NCI-H69 (cell line): ENCODE data around the gene SSX7.
"Not testable (repeated sequence)": the region's sequence is repeated elsewhere in the genome, so short reads cannot be mapped to it uniquely, and the experiment has no call there.

Source experiments
- DNase-seq: peaks from one replicate; lab custom pipeline; 2025; lab: John Stamatoyannopoulos, UW

Gene SSX7

DNA sequence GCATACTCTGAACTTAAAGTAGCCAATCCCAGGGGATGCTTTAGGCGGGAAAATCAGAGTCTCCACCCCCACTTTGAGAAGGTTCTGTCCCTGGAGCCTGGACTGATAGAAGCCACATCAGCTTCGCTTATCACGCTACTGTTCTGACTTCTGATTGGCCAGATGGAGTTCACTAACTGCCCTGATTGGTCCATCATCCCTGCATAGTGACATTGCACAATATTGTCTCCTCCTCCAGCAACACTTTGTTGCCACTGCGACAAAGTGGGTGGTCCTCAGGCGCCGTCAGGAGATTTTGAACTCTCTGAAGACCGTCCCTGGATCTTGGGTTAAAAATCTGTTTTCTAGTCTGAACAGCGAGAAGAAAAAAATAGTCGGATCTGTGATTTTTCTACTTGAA is at the start of gene SSX7:
SSX7 (minus strand) TSS at position 101 of the 400 bp plus-strand sequence. CDS start 1,428 bp downstream, outside the sequence.
- not testable (repeated sequence) for DNase-seq

GRCh38 chrX:52692034-52692433 is 37.3 kb upstream of the SSX7 start:
- DNase-seq: not testable (repeated sequence)

DNA sequence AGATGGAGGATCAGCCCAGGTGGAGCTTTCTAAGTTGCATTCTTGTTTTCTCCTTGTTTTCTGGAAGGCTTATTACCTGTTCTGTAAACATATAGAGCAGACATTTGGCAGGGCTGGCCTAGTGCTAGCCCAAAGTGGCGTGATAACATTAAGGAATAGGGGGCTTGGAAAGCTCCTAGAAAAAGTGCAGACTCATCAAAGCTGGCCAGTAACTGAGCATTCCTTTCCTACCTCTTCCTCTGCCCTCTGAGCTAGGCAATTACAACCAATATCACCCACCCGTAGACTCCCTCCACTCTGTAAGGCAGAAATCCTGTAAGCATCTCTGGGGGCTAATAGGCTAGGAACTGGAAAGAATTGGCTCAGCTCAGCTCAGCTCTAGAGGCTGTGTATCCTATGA is 7.5 kb upstream of the SSX7 start:
- DNase-seq: not testable (repeated sequence)

DNA sequence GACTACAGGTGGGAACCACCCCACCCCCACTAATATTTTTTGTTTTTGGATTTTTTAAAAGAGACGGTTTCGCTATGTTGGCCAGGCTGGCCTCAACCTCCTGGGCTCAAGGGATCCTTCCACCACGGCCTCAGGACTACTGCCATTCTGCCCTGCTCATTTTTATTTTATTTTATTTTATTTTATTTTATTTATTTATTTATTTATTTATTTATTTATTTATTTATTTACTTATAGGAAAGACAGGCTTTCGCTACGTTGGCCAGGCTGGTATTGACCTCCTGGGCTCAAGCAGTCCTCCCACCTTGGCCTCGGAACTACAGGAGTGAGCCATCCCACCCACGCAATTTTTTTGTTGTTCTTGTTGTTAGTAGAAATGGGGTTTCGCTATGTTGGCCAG is 775 bp upstream of the SSX7 start:
- not testable (repeated sequence) for DNase-seq

- not testable (repeated sequence) for DNase-seq
Observed at GRCh38 chrX:52650676-52651075, 4.0 kb downstream of the SSX7 start.

DNA sequence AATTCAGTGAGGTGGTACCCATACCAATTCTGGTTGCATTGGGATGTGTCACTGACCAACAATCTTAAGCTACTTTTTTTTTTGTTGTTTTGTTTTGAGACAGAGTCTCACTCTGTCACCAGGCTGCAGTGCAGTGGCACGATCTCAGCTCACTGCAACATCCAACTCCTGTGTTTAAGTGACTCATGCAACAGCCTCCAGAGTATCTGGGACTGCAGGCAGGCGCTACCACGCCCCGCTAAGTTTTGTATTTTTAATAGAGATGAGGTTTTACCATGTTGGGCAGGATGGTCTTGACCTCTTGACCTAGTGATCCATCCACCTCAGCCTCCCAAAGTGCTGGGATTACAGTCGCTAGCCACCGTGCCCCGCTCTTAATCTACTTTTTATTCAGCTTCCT is 5.7 kb downstream of the SSX7 start:
- DNase-seq: not testable (repeated sequence)

- DNase-seq: not testable (repeated sequence)
Observed at GRCh38 chrX:52628483-52628882, 26.2 kb downstream of the SSX7 start.

GRCh38 chrX:52620661-52621060 is 34.0 kb downstream of the SSX7 start:
- DNase-seq: not testable (repeated sequence)

- DNase-seq: no peak
Observed at GRCh38 chrX:52608961-52609360, 45.7 kb downstream of the SSX7 start.

DNA sequence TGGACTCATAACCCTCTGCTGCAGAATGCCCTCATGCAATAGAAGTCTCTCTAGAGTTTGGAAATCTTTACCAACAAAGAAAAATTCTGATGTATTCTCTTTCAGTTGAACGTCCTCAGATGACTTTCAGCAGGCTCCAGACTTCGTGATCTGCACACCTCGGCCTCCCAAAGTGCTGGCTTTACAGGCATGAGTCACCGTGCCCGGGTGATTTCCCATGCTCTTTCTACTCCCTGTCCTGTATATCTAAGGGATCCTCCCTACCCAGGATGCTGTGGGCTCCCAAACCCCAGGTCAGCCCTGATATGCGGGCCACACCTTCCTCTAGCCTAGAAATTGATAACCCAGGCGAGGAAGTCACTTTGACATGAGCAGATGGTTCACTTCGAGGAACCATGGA is 51.5 kb downstream of the SSX7 start:
- not testable (repeated sequence) for DNase-seq

DNA sequence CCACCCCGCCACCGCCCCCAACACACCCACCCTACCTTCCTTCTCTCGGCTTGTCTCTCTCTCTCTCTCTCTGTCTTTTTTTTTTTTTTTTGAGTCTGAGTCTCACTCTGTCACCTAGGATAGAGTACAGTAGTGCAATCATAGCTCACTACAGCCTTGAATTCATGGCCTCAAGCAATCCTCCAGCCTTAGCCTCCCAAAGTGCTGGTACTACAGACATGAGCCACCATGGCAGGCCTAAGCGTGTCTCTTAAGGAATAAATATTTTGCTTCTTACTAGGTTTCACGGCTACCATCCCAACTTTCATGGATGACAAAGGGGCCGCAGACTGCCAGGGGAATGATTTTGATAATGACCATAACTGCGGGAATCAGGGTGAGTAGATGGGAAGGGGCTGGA is 55.8 kb downstream of the SSX7 start:
- no peak for DNase-seq

GRCh38 chrX:52594658-52595057 is 60.0 kb downstream of the SSX7 start:
- no peak for DNase-seq
